HL-60/S4 treated with phorbol 12-myristate 13-acetate at 8.2 ng/mL for 4 days and 3 days (cell line): ENCODE data around the gene UBALD2.

Experiments used
- in situ Hi-C: fragments of 300-500 bp; cut with MboI; formaldehyde crosslinking; loops from 2 replicates; pipeline ENCODE4 v1.15.0; 2022; ENCODE audit warnings: low sequenced_read_pairs

The UBALD2 gene

DNA sequence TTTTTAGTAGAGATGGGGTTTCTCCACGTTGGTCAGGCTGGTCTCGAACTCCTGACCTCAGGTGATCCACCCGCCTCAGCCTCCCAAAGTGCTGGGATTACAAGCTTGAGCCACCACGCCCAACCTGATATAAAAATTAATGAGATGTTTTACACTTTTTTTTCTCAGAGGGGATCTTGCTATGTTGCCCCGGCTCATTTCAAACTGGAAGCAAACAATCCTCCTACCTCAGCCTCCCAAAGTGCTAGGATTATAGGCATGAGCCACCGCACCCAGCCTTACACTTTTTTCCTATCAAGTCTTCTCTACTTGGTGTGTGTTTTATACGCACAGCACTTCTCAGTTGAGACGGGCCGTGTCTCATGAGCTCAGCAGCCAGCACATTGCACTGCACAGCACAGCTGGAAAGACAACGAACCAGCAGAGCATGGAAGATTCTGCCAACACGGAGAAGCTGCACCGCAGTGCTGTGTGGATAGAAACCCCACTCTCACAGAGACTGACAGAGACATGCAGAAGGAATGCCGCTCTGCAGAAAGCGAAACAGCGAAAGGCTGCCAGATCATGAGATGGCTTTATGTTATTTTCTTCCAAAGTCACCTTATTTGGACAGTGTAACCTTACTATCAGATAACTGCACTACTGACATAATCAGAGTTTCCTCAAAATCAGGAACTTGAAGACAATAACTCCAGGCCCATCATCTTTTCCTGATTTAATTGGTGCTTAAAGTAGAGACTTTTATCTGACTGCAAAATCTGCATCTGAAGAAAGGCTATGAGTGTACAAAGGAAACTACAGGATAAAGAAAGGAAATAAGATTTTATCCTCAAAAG lies 49.5 kb downstream of the UBALD2 start:
- in situ Hi-C loops = no loop called here

DNA sequence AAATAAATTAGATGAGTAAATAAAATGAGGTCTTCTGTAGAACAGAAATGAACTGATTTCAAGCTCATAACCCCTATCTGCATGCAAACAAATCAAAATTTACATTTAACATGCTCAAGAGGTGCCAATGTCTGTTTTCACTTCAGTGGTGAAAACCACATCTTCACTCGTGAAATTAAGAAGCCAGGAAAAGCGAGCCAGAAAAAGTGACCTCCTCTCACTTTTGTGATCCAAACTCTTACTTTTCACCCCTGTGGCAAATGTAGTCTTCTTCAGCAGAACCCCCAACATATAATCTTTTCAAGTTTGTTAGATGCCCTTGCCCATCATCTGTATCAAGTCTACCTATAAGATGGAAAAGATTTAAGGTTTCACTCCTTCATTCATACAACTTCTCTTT lies 52.4 kb downstream of the UBALD2 start:
- in situ Hi-C loops = no loop called here

DNA sequence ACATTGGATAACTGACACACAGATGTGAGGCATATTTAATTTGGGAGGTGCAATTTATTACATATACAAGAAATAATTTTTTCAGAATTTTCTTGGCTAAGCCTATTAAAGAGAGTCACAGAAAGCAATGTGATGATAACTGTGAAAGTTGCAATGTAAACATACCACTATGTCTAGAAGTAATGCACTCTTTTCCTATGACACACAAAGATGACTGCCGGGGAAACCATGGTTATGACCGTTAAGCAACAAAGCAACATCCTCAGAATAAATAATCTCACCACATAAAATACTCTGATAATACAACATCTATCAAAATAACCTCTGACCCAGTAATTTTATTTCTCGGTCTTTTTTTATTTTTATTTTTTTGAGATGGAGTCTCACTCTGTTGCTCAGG lies 53.4 kb downstream of the UBALD2 start:
- in situ Hi-C loops = no loop called here
